HG03025 (cell line): ENCODE measurements around the gene PDE4A.
"Not testable (repeated sequence)": the region's sequence is repeated elsewhere in the genome, so short reads cannot be mapped to it uniquely, and the experiment has no call there.

ENCODE experiments used
- ATAC-seq: cut with Tn5 transposase; IDR thresholded peaks from one replicate; pipeline ENCODE4 v1.9.1; 2021; ENCODE audit warnings: mild to moderate bottlenecking, moderate library complexity; ENCODE audit not compliant: unreplicated experiment, low FRiP score

The PDE4A gene

GRCh38 chr19:10422846-10423245 is 2.5 kb downstream of the PDE4A start:
- ATAC-seq: no peak

GRCh38 chr19:10424011-10424637 is 3.8 kb downstream of the PDE4A start:
- no peak for ATAC-seq

- no peak for ATAC-seq
Measured at GRCh38 chr19:10427169-10427568, 6.8 kb downstream of the PDE4A start.

- ATAC-seq: no peak
Measured at GRCh38 chr19:10428996-10429381, 8.7 kb downstream of the PDE4A start.

- no peak for ATAC-seq
Measured at GRCh38 chr19:10430505-10431253, 10.3 kb downstream of the PDE4A start.

GRCh38 chr19:10431254-10431942 is 11.1 kb downstream of the PDE4A start:
- no peak for ATAC-seq

- no peak for ATAC-seq
Measured at GRCh38 chr19:10431943-10432735, 11.8 kb downstream of the PDE4A start.

GRCh38 chr19:10432736-10433130 is 12.4 kb downstream of the PDE4A start:
- no peak for ATAC-seq

GRCh38 chr19:10433131-10433536 is 12.8 kb downstream of the PDE4A start:
- no peak for ATAC-seq

- ATAC-seq: no peak
Measured at GRCh38 chr19:10439588-10439987, 19.2 kb downstream of the PDE4A start.

- ATAC-seq: no peak
Measured at GRCh38 chr19:10442698-10443097, 22.4 kb downstream of the PDE4A start.

GRCh38 chr19:10449037-10449436 is 28.7 kb downstream of the PDE4A start:
- no peak for ATAC-seq

- no peak for ATAC-seq
Measured at GRCh38 chr19:10450191-10450852, 30.0 kb downstream of the PDE4A start.

- no peak for ATAC-seq
Measured at GRCh38 chr19:10450853-10451609, 30.7 kb downstream of the PDE4A start.

GRCh38 chr19:10452726-10453618 is 32.6 kb downstream of the PDE4A start:
- no peak for ATAC-seq

GRCh38 chr19:10453852-10454251 is 33.5 kb downstream of the PDE4A start:
- no peak for ATAC-seq

GRCh38 chr19:10454267-10454666 is 33.9 kb downstream of the PDE4A start:
- no peak for ATAC-seq

GRCh38 chr19:10458733-10459132 is 38.4 kb downstream of the PDE4A start:
- not testable (repeated sequence) for ATAC-seq

- ATAC-seq: no peak
Measured at GRCh38 chr19:10460714-10461046, 40.3 kb downstream of the PDE4A start.
